OCI-LY7 (cell line): ENCODE data around the gene DMD.

Source experiments
- EZH2phosphoT487 ChIP-seq: fragments of 200-600 bp; sonication (generic); IDR thresholded peaks from 2 replicates; pipeline ENCODE4 v1.6.1; 2018; ENCODE audit warnings: low read depth, borderline replicate concordance, mild to moderate bottlenecking, mixed run types, antibody characterized with exemption, low read length, moderate library complexity, mixed read lengths
- TF ChIP-seq, protein P1 (sequence below): fragments of 200-600 bp; sonication (generic); conservative IDR thresholded peaks from 2 replicates; pipeline ENCODE4 v1.5.1; 2014; ENCODE audit warnings: mild to moderate bottlenecking, antibody characterized with exemption, low read length, moderate library complexity, mixed read lengths

DNA sequence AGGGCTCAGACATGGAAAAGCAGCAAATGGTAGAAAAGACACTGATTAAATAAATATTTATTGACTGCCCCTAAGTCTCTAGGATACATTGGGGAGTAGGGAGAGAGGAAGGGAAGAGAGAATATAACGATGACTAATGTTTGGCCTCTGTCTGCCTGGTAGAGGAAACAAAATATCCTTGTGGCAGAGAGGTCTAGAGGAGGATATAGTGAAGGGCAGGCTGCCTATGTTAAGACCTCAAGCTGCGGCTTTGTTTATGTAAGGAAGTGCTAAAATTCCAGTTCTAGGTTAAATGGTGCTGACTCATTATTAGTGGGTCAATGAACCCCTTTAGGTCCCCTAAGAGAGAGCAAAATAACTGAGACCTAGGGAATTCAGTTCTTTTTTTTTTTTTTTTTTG, 1712.2 kb downstream of the DMD start:
- TF ChIP-seq, protein P1, sequence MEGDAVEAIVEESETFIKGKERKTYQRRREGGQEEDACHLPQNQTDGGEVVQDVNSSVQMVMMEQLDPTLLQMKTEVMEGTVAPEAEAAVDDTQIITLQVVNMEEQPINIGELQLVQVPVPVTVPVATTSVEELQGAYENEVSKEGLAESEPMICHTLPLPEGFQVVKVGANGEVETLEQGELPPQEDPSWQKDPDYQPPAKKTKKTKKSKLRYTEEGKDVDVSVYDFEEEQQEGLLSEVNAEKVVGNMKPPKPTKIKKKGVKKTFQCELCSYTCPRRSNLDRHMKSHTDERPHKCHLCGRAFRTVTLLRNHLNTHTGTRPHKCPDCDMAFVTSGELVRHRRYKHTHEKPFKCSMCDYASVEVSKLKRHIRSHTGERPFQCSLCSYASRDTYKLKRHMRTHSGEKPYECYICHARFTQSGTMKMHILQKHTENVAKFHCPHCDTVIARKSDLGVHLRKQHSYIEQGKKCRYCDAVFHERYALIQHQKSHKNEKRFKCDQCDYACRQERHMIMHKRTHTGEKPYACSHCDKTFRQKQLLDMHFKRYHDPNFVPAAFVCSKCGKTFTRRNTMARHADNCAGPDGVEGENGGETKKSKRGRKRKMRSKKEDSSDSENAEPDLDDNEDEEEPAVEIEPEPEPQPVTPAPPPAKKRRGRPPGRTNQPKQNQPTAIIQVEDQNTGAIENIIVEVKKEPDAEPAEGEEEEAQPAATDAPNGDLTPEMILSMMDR = no peak
- TF ChIP-seq EZH2phosphoT487 = no peak
